Activated T-cell treated with anti-CD3 and anti-CD28 coated beads for 4 hours (primary cell): Measurements from ENCODE around the gene STRA6.

Experiments
- DNase-seq: peaks from one replicate; pipeline ENCODE4 v3.0.0-alpha.2; 2020

Gene STRA6

DNA sequence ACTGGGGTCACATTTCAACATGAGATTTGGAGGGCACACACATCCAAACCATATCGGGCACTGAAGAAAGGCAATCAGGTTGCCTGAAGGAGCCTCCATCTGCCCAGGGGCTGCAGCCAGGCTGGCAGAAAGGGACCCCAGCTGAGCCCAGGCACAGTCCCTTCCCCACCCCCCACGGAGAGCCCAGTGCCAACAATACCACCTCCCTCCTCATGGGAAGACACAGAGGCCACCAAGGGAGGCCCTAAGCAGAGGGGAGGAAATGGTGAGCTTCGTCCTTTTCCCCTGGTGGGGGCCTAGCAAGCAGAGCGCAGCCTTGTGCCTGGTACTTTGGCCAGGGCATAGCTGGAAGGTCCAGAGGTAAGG, 3.0 kb upstream of the STRA6 start:
- DNase-seq: no peak

DNA sequence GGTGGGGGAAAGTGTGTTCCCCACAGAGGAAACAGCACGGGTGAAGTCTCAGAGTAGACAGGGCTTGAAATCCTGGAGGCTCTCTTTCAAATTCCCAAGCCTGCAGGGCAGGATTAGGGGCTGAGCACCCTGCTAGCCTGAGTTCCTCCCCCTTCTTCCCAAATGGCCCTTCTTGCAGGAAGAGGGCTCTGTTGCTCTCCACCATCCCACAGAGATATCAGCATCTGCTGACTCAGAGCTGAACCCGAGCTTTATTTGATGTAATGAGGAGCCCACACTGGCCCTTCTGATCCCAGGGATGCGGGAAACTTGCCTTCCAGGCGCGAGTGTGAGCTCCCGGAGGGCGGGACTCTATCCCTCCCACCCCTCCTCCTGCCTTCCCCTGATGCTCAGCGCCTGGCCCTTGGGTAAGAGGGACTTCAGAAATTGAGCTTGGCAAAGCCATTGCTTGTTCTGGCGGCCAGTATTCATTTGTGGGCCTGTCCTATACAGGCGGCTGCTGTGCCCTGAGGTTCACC, 1.4 kb upstream of the STRA6 start:
- no peak for DNase-seq

DNA sequence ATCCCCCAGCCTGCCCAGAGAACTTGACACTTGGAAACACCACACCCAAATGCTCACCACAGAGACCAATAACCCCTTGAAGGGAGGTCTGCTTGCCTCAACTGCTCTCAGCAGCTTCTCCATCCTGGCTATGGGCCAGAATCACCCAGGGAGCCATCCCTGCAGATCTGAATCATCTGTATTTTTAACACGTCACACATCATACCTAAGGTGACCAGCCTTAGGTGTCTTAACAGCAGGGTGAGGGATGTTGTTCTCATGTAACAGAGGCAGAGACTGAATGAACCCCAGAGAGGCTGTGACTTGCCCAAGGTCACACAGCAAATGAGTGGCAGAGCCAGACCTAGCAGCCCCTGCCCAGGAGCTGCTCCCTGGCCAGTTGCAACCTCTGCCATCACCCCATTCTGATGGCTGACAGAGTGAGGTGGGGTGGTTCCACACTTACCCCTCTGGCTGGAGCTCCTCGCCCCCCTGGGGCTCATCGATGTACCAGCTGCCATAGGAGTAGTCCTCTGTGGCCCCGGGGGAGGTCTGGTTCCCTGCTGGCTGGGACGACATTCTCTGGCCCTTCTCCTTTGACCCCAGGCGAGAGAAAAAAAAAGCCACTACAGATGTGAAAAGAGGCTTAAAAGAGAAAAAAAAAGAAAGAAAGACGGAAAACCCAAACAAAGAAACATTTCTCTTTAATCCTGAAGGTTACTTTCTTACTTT, 722 bp downstream of the STRA6 start:
- no peak for DNase-seq

DNA sequence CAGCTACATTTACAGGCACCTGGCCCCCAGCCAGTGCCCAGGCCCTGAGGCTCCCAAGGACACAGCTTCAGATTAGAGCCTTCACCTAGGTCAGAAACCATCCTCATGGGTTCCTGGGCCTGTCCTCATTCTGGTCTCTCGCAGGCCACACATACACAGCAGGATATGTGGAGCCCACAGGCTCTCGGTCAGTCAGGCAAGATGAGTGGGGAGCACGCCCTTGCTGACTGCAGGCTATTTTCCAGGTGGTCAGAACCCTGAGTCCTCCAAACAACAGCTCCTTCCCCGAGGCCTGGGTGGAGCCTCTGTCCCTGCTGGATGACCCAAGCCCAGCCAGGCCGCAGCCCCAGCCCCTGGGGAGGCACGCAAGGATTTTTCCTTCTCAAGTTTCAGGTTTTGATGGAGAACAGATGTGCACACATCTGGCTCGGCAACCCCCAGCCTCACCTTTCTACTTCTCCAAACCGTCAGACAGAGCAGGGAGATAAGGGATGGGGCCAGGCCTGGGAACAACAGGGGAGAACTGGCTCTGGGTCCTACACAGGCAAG, 1.6 kb downstream of the STRA6 start:
- DNase-seq: no peak

DNA sequence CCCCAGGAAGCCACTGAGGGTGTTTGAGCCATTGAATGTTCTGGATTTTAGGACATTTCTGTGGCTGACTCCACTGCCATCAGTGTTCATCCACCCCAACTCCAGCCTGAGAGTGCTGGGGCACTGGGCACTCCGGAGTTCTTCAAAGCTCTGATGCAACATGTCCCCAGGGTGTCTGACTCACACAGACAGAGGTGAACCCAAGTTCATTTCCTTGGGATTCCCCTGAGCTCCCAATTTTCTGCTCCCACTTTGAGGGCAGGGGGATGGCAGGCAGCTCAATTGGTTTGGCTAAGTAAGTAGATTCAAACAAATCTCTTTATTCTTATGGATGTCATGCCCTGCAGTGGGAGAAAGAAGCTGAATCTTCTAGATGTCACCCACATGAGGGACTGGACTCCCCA, 2.2 kb downstream of the STRA6 start:
- DNase-seq: no peak

DNA sequence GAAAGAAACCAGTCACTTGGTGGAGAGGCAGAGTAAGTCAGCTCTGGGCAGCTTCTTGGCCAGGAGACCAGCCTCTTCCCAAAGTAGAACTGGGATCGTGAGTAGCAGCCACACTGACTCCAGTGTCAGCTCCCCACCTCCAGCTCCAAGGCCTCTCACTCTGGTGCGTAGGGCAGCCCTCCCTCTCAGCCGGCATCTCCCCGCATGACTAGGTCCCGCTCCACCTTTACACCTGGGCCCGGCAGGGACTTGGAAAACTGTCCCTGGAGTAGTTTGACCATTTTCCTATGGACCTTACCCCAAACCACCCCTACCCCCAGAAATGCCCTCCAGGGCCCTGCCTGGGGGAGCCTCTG, 3.3 kb downstream of the STRA6 start:
- DNase-seq: no peak

DNA sequence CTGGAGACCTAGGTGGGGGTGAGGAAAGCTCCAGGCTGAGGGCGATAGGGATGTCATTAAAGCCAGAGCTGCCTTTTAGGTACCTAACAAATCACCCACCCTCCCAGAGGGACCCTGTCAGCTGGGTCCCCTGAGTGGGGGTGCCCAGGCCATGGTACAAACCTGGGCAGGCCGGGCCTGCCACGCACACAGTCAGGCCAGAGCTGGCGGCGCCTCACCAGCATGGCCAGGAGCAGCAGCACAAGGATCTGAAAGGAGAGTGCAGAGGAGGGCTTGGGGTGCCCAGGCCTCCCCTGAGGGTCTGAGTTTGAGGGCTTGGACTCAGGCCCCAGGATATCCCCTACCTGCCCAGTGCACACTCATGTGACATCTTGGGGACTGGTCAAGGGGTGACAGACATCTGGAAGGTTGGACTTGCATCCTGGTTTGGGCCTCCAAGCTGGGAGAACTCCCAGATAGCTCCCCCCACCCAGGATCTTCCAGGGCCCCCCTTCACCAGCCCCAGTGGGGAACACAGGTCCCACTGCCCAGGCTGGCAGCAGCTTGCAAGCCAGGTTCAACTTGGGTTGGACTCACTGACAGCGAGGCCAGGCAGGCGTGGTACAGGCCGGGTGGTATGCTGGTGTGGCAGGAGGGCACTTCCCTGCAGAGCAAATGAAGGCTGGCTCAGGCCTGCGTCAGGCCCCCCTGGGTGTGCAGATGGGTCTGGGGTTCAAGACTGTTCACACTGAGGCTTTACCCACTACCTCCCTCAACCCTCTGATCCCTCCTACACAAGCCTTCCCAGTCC, 5.2 kb downstream of the STRA6 start:
- no peak for DNase-seq

DNA sequence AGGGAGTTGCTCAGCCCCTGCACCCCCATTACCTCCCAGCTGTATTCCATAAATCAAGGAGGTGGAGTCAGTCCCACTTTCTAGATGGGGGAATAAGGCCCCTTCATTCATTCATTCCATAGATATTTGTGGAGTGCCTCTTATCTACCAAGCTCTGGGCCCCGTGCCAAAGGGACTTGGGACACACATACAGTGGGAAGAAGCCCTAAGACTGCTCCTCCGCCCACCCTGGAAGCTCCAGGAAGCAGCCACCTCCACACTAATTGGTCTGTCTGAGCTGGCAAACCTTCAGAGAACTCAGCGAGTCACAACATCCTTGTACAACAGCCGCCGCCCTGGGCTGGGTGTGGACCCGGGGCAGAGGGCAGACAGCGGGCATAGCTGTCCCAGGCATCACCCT, 6.4 kb downstream of the STRA6 start:
- no peak for DNase-seq

DNA sequence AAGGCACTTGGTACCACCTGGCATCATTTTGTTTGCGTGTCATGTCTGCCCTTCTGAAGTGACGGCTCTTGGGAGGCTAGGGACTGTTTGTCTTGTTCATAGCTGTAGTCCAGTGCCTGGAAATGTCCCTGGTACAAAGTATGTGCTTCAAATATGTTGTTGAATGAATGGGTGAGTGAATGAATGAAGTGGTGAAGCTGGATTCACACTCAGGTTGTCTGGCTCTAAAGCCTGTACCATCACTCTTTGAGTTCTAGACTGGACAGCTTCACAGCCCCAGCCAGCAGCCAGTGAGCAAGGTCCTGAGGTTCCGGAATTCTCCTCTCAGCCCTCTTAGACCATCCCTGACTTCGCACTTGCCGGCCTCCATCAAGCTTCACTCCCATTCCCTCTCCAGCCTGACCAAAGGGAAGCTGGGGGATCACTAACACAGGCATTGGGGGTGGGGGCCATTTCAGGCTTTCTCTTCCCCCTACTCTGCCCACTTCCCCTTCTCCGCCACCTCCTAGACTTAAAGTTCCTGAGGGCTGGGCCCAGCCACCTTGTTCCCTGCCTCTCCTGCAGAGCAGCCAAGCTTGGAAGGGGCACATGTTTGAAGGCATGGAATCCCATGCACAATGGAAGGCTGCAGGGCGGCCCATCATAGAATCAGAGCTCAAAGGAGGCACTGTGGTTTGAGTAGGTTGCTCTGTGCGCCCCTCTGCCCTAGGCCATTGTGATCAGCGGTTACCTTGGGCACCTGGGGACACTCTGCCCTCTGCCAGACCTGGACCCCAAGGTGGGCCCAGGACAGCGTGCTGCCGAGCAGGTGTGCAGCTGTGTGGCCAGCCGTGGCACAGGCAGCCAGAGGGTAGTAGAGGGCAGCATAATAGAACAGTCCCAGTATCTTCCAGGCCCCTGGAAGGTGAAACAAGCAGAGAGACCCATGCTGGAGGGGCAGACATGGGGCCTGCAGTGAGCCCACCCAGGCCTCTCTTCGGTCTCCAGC, 7.7 kb downstream of the STRA6 start:
- no peak for DNase-seq

DNA sequence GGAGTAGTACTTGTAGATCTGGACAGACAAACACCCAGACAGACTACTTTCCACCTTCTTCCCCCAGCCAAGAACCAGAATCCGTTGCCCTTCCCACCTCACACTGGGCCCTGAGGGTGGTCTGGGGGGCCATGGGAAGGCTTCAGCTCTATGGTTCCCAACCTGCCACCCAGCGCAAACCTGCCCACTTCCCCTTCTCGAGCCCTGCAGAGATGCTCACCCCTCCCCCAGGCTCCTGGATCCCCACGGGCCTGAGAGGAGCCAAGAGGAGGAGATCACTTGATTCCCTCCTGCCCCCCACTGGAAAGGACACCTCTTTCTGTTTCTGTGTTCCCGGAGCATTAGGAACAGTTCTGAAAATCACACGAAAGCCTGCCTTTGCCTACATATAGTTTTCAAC, 8.7 kb downstream of the STRA6 start:
- no peak for DNase-seq

DNA sequence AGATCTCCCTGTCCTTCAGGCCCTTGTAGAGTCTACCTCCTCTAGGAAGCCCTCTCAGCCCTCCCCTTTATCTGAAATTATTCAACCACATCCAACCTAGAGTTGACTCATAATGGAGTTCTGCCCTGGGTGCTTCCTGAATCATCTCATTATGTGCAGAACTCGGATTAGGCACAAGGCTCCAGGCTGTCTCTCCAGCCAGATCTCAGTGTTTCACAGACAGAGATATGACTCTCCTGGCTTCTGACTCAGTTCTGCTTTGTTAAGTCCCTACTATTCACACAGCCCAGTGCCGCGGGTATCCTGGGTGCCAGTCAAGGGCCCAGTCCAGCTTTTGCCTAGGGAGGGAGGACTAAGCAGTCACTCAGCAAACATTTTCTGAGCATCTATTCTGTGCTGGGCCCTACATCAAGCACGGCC, 9.3 kb downstream of the STRA6 start:
- DNase-seq: no peak

DNA sequence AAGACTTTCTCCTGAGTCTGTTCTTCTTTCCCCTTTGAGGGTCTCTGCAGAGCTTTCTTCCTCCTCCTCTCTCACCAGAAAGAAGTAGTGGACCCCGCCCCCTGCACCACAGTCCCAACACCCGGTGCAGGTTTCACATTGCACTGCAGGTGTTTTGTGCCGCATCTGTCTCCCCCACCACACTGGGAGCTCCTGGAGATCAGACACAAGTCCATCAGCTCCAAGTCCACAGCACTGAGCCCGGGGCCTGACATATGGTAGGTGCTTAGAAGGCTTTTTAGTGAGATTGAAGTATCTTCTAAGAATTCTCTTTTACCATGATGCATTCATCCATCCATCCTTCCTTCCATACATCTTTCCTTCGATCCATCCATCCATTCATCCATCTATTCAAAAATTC, 9.8 kb downstream of the STRA6 start:
- DNase-seq: no peak

DNA sequence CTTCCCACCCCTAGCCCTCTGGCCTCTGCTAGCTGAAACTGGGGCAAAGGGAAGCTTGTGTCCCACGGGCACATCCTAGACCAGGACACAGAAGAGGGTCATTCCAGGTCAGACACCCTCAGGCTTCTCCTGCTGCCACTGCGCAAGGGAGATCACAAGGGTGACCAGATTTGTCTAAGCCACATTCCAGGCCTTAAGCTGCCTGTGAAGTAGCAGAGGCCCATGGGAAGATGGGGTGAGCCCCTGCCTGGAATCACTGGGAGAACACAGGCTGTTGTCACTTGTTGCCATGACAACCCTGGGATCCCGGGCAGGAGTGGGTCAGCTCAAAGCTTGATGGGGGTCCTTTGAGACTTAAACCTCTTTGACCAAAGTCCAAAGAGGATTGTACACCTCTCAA, 10.8 kb downstream of the STRA6 start:
- no peak for DNase-seq

DNA sequence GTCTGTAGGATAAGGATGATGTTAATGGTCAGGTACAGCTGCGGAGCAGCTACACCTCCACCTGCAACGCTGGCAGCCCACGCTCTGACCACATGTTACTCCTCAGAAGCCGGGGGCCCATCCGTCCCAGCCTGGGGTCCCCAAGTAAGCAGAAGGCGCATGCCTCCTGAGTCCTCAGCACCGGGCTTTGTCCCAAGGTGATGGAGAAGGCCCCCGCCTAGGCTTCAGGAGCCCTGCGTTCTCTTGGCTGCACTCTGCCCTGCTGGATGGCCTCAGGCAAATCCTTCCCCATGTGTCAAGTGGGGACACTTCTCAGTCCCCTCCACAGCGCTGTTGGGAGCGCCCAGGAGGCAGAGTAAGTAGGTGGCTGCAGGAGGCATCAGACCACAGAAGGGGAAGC, 14.4 kb downstream of the STRA6 start:
- no peak for DNase-seq

DNA sequence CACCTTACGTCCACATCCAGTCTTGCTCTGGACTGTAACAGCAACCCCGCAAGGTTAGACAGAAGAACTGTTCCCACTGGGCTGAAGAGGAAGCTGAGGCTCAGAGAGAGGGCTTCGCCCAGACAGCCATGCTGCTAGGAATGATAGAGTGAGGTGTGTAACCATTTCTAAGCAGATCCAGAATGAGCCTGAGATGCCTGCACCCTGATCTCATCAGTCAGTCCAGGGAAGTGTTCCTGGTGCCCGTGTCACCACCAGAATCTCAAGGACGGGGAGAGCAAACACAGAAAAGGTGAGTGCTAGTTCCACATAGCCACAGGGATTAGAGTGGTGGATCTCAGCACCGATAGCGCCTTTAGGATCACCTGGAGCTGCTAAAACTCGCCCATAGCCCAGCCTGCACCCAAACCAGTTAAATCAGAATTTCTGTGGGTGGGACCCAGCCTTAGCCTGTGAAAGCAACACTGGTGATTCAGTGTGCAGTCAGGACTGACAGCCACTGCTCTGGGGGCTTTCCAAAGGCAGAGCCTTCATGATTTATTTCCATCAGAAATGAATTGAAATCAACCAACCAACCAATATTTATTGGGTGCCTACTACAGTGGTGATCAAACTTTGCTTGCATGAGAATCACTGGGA, 16.8 kb downstream of the STRA6 start:
- no peak for DNase-seq

DNA sequence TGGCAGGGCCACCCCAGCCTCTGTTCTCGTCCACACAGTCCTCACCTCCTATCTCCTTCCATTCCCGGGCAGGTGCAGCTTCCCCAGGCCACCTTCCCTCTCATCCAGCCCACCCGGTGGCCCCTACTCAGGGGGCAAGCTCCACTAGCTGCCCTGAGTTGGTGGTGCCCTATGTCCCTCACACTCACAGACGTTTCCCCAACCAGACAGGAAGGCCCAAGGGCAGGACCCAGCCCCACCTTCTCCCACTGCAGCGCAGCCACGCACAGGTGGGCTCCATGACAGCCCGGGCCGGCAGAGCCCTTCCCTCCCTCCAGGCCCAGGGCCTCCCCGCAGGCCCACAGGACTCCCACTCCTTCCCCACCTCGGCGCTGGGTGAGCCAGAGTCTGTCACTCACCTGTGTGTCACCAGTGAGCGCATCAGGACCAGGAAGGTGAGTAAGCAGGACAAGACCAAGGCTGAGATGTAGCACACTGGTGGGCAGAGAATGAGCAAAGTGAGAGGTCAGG, 17.9 kb downstream of the STRA6 start:
- no peak for DNase-seq

DNA sequence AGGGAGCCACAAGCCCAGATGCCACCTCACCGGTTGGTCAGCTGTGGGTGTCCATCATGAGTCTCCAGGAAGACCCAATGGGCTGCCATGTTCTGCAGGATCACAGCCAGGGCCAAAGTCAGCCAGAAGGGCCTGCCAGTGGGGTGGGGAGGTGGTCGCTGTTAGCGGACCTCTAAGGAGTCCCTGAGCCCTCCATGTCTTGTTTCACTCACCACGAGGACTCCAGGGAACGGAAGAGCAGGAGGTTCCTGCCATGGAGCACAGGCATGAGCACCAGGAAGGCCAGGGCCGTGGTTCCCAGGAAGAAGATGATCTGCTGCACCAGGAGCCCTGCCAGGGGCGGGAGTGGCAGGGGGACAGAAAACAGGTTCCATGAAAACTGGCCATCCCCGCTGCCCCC, 20.5 kb downstream of the STRA6 start:
- DNase-seq: no peak

DNA sequence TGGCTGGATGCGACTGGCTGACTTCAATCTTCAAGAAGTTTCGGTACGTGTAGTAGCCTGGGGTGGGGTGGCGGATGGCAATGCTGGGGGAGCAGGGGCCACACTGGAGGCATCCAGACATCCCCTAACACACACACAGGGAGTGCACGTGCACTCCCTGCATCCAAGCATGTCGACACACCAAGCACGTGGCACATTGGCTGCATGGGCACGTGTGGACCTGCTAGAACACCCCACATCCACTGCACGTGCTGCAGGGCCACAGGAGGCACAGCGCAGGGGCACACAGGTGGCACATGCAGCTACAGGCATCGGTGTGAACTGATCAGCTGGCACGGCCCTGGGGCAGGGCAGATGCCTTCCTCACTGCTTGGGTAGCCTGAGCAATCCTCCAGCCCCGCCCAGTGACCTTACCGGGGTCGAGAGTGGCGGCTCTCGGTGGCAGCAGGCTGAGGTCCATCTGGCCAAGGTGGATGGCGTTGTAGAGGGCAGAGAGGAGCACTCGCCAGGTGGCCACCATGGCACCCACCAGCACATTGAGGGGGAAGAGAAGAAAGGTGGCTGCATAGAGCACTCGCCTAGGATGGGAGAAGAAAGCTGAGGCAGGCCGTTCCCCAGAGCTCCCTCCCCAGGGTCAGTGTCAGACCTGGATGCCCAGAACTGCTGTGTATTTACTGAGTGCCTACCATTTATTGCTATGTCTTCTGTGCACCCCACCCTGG, 21.5 kb downstream of the STRA6 start:
- no peak for DNase-seq

DNA sequence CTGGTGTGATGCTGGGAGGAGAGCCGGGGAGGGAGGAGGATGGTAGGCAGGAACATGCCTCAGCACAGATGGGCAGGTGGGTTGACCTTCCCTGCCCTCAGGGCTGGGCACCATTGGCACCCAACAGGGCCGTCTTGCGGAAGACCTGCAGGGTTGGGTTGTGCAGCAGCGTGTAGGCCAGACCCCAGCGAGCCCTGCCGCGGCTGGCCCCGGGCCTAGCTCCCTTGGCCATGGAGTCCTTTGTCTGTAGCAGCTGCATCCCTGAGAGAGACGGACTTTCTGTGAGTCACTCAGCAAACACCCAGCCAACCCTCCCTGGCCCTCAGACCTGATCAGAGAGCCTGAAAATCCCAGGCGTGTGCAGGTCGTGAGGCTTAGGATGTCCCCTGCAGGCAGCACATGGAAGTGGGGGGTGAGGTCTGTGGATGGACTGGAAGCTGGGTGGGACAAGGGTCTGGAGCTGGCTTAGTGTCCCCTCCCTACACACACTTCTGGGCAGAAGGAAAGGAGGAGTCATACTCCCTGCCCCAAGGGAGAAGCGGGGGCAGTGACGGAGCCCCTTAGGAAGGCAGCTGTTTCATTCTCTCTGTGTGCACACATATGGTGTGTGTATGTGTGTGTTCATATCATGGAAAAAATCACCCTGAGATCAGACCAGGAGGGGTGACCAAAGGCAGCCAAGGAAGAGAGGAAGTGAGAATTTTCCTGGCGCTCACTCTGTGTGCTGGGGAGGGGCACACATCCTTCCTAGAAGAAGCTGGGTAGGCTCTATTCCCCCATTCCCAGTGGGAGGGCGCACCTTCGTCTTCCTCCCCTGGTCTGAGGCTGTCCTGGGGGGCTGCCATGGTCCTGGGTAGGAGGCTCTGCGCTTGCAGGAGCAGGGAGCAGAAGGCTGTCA, 22.4 kb downstream of the STRA6 start:
- DNase-seq: no peak

DNA sequence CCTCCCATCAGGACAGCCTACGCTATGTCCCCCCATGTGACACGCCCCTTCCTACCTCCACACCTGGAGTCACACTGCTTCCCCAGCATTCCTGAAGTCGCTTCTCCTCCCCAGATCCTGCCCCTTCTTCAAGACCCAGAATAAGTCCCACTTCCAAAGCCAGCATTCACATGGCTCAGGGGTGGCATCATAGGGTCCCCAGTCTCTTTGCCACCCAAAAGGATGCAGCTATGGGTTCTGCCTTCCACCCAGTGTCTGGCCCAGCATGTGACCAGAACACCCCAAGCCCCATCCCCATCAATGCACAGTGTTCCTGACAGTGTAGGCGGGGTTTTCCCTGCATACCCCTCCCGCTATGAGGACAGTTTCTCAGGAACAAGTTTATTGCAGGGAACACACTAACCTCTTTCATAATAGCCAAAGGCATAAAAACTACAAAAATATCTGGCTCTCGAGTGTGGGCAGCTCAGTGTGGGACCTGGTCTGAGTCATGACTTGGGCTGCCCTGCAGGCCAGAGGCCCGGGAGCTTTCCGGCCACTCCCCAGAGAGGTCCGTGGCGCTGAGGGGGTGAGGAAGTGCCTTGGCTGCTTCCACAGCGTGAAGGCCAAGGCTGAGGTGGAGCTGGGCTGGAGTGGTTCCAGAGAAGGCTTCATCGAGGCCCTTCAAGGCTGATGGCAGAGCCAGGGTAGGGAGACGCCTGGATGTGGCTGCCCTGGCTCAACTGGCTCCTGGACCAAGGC, 23.3 kb downstream of the STRA6 start:
- DNase-seq: no peak
